Activated CD4-positive, alpha-beta T cell treated with anti-CD3 and anti-CD28 coated beads, Interleukin-2, Interleukin-6, amounts not matched to agents 100 ng/mL and 50 ng/mL, durations not matched to agents 16 hours and 8 hours (primary cell): ENCODE data around the gene NGLY1.
A peak's percentile ranks its signal among the peaks of the same experiment; 100 is the strongest.

Experiments used
- DNase-seq: peaks from one replicate; pipeline ENCODE4 v3.0.0-alpha.2; 2020

Gene NGLY1

DNA sequence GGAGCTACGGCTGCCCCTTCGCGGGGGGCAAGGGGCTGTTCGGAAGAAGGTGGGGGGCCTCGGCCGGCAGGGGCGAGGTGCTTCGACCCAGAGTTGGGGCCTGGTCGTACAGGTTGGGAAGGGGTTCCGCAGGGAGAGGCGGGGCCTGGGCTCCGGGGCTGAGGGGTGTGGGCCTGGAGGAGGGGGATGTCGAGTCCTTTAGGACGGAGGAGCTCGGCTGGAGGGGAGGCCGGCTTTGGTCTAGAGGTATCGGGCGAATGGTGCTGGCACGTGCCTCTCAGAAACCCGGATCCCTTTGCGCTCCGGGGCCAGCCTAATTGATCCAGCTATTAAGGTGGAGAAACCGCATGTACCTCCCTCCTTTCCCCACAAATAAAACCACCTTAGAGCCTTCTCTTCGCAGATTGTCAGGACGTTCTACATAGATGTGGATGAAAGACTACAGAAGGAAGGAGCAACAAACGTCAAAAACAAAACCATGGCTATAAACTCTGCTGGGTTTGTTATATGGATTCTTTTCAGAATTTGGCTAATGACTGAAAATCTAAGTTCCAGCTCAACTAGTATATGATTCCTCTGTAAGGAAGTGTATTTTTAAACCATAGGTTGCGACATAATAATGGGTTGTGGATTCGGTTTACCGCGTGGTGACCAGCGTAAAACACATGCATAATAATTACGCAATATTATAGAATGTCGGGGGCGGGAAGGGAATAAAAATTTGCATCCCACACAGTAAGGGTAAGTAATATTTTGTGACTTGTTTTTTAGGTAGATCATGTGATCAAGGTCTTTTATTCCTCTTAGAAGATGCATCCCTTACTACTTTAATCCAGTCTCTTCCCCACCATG, 644 bp upstream of the NGLY1 start:
- peak; percentile 19 for DNase-seq

DNA sequence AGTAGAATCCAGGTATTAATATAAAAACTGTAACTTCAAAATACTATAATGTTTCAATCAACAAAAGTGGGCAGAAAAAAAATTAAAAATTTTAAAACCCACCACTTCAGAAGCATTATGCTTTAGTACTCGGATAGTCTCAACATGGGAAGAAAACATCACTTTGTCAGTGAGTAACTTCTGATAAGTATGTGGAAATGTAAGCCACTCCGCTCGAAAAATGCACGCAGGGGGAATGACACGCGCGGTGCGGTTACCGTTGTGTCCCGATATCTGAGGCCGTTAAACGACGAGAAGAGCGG, 656 bp downstream of the NGLY1 start:
- DNase-seq: no peak

DNA sequence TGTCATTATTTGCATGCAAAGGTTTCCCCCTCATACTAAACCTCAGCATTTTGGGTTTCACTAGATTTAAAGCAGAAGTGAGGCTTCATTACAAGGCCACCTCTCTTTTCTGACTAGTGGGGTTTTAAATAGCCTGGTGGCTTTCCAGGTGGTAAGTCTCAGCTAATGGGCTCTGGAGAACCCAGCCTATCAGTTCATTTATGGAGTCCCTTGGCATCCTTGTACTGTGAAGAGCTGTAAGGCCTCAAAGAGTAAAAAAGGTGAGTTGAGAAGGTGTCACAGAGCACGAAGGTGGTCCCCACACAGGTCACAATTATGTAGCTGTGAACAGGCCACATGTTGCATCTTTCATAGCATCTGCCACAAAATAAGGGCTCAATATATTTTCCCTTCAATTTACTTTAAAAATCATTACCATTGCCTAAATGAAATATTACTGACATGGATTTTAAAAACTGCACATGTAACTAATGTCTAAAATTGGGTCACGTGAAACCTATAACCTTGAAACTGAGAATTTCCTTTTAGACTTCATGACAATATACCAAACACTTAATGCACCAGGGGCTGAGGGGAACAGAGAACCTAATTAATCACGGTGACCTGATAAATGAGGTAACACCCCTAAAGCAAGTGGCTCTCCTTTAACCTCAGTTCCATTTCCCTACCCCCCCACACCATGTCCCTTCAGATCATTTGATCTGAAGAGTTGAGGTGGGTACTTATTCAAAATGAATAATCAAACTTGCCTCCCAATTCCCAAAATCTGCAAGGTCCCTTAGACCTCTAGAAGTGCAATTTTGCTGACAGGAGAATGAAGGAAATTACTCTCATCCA, 1.3 kb downstream of the NGLY1 start:
- DNase-seq: no peak

DNA sequence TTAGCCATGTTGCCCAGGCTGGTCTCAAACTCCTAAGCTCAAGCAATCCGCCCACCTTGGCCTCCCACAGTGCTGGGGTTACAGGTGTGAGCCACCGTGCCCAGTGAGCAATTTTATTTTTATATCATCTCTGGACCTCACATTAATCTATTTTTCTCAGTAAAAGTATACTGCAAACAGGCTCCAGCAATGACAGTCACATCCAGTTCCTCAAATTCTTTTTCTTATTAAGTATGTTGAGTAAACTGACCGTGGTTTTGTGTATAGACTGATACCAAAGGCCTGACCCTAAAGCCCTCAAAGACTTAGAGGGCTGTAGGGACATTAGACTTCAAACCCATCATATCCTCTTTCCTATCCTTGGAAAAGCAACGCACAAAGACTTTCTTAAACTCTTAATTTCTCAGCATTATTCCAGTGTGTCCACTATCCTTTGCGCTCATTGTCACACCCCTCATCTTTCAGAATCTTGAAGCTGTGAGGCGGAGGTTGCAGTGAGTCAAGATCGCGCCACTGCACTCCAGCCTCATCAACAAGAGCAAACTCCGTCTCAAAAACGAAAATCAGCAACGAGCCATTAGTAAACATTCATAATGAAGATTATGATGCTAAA, 2.0 kb downstream of the NGLY1 start:
- no peak for DNase-seq

DNA sequence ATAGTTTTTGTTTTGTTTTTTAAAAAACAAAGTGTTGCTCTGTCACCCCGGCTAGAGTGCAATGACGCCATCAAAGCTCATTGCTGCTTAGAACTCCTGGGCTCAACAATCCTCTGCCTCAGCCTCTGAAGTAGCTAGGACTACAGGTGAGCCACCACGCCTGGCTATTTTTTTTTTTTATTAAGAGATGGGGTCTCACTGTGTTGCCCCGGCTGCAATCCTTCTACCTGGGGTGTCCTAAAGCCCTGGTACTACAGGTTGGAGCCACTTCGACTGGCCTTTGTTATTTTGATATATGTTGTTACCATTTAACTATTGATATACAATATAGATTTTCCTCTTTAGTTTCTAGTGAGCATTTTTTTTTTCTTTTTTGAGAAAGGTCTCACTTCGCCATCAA, 2.6 kb downstream of the NGLY1 start:
- DNase-seq: no peak

DNA sequence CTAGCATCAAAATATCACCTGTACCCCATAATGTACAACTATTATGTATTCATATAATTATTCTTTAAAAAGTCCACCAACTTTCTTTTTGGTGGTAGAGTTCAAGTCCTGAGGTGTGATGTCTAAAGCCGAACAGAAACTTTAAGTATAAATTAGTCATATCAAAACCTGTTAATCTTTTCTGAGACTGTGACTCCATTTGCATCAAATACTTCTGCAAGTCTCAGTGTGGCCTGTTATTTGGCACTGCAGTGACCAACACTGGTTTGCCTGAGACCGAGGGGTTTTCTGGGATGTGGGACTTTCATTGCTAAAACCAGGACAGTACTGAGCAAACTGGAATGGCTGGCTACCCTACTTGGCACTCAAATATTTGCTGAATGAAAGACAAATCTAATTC, 7.3 kb downstream of the NGLY1 start:
- no peak for DNase-seq

DNA sequence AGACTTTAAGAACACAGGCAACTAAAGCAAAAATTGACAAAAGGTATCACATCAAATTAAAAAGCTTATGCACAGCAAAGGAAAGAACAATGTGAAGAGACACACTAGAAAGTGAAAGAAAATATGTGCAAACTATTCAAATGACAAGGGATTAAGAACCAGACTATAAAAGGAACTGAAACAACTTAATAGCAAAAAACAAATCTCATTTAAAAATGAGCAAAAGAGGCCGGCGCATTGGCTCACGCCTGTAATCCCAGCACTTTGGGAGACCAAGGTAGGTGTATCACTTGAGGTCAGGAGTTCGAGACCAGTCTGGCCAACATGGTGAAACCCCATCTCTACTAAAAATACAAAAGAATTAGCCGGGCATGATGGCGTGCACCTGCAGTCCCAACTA, 14.4 kb downstream of the NGLY1 start:
- no peak for DNase-seq

DNA sequence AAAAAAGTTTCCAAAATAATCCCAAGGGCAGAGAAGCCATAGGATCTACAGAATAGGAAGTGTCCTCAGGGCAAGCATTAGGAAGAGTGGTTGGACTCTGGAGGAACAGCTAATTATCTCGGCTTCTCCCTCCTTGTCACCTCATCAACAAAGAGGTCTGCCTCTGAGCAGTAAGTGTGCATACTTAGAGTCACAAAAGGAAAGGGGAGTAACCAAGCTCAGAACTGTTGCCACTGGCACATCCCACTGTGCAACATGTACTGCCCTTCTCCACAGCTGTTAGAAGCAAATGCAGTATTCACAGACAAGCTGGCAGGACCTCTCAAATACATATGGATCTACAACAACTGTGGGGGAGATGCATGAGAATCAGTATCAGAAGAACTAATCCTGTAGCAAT, 31.5 kb downstream of the NGLY1 start:
- no peak for DNase-seq

DNA sequence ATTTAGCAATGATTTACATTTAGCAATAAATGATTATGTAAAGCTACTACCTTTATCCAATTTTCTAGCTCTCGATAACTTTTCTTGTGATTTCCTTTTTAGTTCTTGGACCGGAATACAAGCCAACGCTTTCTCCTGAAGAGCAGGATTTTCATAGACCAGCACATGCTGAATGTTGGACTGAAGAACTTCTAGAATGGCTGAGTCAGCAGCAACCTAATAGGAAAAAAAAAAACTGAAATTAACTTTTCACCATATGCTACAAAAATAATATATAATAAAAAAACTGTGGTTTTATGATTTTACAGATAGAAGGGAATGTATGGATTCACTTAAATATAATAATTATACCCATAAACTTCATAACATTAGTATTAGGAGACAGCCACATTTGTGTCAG, 32.2 kb downstream of the NGLY1 start:
- no peak for DNase-seq

DNA sequence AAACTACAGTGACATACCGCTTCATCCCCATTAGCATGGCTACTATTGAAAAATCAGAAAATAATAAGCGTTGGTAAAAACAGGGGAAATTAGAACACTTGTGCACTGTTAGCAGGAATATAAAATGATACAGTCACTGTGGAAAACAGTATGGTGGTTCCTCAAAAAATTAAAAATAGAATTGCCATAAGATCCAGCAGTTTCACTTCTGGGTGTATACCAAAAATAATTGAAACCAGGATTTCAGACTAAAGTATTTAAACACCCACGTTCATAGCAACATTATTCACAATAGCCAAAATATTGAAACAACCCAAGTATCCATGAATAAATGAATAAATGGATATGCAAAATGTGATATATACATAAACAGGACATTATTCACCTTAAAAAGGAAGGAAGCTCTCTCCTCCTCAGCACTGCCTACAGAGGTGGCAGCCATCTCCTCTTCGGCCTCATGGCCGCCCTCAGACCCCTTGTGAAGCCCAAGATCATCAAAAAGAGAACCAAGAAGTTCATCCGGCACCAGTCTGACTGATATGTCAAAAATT, 34.1 kb downstream of the NGLY1 start:
- DNase-seq: no peak

DNA sequence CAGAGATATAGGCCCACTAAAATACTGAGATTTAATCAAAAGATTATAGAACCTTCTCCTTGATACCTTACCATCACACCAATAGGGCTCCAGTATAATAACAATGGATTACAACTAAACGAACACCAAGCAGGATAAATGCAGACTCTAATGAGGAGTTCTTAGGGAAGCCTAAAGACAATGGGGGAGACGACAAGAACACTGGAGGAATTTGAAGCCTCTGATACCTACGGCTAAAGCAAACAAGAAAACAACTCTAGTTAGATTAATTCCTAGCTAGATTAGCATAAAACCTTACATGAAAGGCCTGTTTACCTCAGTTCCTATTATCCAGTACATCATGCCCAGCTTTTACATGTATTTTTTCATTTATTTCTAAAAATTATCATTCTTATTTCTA, 35.1 kb downstream of the NGLY1 start:
- no peak for DNase-seq

DNA sequence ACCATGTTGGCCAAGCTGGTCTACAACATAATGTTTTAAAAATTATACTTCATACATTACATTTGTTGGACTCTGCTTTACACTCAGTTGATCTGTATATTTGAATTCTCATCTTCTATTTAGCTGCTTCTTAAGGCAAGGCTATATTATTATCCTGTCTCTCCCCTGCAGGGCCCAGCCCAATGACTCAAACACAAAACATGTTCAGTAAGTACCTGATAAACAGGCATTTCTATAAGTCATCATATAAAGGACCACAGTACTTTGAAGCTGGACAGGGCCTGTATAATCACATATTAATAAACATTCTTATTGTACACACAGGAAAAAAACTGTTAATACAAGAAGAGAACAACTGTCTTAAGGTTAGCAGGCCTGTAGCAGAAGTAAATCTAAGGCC, 36.2 kb downstream of the NGLY1 start:
- no peak for DNase-seq

DNA sequence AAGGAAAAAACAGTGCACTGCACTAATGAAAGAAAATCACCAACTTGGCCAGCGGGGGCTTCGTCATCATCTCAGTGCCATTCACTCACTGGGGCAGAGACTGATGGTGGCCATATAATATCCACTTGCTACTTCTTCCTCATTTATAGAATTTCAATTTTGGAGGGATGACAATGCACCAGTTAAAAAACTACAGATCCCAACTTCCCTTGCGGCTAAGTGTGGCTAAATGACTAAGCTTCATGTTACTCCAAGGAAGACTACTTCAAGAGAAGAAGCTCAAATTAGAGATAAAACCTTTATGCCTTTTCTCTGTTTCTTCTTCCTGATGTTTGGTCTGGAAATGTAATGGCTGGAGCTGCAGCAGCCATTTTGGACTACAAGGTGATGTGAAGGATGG, 38.8 kb downstream of the NGLY1 start:
- no peak for DNase-seq

DNA sequence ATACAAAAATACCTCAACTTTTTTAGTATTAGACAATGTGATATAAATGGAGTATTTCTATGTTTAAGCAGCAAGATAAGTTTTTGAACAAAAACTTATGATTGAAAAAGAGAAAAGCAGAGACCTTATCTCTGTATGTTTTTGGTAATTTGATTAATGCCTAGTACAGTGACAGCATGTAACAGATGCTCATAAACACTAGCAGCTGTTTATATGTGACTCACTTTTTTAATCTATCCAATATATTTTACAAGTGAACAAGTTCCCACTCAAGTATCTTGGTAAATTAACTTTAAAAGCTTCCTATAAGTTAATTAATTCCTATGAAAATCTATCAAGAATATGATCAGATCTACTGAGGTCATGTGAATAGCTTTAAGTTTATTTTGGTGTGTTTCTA, 55.1 kb downstream of the NGLY1 start:
- DNase-seq: no peak

DNA sequence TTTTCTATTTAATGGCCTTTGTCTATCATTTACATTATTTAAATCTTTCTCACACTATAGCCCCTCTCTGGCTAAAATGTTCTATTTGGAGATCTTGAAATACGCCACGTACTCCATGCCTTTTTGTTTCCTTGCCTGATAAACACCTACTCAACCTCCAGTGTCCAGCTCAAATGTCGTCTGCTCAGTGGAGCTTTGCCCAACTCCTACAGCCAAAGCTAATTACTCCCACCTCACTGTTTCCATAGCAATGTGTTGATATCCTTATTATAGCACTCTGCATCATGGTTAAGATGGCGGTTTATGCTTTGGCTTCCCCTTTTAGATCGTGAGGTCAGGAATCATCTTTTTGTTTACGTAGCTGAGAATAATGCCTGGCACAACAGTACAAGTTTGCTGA, 55.9 kb downstream of the NGLY1 start:
- DNase-seq: no peak

DNA sequence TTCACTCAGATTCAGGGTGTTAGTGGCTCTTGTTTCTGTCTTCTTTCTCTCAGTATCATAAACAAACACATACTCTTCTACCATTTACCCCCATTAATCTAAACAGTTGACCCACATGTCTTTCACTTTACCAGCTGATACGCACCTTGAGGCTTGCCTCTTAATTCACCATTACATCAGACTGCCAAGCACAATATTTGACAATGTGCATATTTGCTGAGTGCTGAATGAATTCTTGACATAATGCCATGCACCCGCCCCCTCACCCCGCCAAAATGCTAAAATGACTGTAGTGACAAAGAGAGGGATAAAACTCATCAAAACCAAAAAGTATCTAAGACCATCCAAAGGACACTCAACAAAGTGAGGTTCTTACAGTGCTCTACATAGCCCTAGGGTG, 57.4 kb downstream of the NGLY1 start:
- no peak for DNase-seq

DNA sequence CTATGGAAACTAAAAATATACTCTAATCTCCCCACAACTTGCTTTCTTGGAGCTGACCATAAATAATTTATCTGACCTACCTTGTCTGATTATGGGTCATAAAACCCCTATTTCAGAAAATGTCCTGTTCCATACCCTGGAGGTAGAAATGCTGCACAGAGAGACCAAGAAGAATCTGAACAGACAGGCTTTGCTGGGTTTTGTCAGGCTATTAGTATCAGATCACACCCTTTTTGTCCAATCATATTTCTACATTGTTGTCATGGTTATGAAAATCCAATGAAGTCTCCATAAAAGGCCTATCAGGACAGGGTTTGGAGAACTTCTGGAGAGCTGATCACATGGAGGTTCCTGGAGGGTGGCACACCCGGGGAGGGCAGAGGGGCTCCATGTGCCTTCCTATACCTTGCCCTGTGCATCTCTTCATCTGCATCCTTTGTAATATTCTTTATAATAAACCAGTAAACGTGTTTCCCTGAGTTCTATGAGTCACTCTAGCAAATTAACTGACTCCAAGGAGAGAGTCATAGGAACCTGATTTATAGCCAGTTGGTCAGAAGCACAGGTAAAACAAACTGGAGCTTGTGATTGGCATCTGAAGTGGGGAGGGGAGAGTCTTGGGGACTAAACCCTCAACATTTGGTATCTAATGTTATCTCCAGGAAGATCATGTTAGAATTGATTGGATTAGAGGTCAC, 58.1 kb downstream of the NGLY1 start:
- no peak for DNase-seq

DNA sequence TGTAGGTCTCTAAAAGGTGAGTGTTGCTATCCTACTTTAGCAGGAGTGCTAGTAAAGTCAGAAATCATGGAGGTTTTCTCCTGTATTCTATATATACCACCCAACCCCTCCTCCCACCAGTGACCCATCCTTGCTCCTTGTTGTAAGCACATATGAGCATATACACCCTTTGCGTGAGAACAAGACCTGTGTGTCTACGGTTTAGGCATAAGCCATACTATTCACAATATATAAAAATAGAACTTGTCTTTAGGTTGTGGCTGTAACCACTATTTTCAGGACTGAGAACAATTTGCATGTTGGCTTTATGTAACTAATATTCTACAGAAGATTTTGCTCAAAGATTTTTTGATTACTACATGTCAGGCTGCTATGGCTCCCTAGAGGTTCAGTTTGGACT, 59.4 kb downstream of the NGLY1 start:
- no peak for DNase-seq

DNA sequence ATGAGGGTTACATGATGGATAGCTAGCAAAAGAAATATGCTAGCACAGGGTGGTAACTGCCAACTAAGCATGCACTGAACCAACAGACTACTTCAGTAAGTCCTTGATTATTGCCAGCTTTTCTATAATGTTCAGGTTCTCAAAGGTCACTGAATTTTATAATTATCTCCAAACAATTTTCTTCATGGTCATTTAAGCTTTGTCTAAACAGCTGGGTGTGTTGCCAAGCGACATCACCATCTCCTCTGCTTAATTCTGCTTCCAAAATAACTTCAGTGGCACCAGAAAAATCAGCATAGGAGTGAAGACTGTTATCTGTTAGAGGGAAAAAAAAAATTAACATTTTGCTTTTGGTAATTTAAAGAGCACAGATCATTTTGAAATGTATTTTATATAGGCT, 63.9 kb downstream of the NGLY1 start:
- no peak for DNase-seq

DNA sequence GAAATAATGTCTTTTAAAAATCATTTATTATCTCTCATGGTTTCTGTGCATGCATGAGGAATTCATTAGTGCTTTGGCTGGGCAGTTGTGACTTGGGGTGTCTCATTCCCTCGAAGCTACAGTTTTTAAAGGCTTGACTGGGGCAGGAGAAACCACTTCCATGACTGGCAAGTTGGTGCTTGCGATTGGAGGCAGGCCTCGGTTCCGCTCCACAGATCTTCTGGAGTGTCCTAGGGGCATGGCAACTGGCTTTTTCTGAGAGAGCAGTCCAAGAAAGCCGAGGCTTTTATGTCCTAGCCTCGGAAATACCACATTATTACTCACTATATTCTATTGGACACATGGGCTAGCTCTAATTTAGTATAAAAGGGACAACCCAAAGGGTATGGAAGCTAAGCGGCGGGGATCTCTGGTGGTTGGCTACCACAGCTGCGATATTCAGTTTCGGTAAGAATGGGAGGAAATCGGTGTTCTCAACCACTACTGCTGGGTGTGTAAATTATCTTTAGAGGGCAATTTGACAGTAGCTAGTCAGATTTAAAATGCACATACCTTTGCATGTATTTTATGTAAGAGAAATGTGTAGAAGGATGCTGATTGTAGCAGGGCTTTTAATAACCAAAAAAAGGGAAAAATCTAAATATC, 69.8 kb downstream of the NGLY1 start:
- DNase-seq: no peak

DNA sequence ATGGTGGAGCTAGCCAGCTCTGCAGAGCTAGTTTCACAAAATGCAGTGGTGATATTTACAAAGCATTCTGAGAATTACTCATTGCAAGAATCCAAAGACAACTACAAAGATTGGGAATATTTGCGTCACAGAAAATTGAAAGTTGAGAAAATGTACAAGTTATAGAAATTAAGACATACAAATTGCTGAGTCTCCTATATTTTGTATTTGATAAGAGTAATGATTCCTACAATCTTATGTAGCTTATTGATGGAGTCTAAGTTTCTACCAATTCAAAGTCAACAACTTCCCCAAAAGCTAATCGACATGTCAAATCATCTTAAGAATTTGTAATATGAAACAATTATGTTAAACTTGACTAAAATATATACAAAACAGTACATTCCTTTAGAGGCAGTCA, 72.2 kb downstream of the NGLY1 start:
- DNase-seq: no peak

DNA sequence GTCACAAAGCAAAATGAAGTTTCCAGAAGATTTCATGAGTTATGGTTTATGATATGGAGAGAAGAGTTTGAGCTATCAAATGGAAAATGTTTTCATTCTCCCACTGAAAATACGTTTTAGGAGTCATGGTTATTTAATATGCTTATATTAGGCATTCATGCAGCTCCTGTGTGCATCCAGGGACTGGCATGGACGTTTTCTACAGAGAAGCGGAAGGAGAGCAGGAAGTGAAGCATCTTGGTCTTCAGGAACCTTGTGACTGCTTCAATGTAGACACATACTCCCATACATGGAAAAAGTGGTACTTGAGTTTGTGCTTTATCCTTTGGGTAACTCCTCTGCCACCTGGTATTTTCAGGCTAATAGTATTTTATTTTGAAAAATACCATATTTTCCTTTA, 75.2 kb downstream of the NGLY1 start:
- no peak for DNase-seq
